ENCODE measurements around the gene GNAI3.

DNA sequence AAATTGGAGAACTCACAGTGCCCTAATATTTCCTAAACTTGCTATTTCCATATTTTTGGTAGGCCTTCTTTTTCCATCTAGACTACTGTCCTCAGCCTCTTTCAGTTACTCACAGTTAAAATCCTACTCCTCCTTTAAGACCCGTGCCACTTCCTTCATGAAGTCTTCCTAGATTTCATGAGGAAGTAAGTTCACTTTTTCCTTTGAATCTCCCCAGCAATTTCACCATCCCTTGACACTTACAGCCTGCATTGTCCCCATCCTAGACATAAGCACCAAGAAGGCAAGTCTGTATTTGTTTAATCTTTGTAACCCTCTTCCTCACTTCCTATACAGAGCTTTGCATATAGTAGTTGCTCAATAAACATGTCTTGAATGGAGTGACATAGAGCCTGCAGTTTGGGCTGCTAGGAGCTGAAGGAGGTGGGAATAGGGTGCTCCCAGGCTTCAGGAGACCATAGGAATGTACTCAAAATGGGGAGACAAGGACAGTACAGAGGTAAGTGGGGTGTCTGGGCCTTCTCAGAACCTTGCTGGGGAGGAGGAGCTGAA is 14.0 kb upstream of the GNAI3 start:
- TF ChIP-seq, protein P1, sequence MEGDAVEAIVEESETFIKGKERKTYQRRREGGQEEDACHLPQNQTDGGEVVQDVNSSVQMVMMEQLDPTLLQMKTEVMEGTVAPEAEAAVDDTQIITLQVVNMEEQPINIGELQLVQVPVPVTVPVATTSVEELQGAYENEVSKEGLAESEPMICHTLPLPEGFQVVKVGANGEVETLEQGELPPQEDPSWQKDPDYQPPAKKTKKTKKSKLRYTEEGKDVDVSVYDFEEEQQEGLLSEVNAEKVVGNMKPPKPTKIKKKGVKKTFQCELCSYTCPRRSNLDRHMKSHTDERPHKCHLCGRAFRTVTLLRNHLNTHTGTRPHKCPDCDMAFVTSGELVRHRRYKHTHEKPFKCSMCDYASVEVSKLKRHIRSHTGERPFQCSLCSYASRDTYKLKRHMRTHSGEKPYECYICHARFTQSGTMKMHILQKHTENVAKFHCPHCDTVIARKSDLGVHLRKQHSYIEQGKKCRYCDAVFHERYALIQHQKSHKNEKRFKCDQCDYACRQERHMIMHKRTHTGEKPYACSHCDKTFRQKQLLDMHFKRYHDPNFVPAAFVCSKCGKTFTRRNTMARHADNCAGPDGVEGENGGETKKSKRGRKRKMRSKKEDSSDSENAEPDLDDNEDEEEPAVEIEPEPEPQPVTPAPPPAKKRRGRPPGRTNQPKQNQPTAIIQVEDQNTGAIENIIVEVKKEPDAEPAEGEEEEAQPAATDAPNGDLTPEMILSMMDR (IDR thresholded peaks at IDR 0.05) = no peak
- no peak for TF ChIP-seq POLR2A (IDR thresholded peaks at IDR 0.05)

Data from body of pancreas (tissue), 4 donors.